Mononuclear cell (primary cell): ENCODE results near the gene IL1F10. TPM values are rescaled to one million over a fixed set of nuclear protein-coding genes. Genes with fewer than 3 reads are reported as not detected.
"Not testable (repeated sequence)": the region's sequence is repeated elsewhere in the genome, so short reads cannot be mapped to it uniquely, and the experiment has no call there.

Source experiments
- H3K27me3 ChIP-seq: 2 replicates; pipeline ENCODE4 v1.6.0; 2011; ENCODE audit warnings: low read length, control low read depth; ENCODE audit not compliant: insufficient read depth
- H3K4me1 ChIP-seq: 2 replicates; pipeline ENCODE4 v1.5.1; 2011; ENCODE audit warnings: mild to moderate bottlenecking, low read length, control low read depth; ENCODE audit not compliant: insufficient read depth
- H3K4me3 ChIP-seq: 2 replicates; pipeline ENCODE4 v1.5.1; 2011; ENCODE audit warnings: mild to moderate bottlenecking, low read length, moderate library complexity
- H3K9me3 ChIP-seq: 2 replicates; pipeline ENCODE4 v1.5.1; 2011; ENCODE audit warnings: low read depth, mild to moderate bottlenecking, control low read depth, low read length
- total RNA-seq: library from RNA; depleted of rRNA; stranded (reverse); fragments of >200 nt; gene quantifications from one replicate; pipeline ENCODE4 v1.2.3, GENCODE V29; 2012

Gene IL1F10
- total RNA-seq, 1 donor = not detected

GRCh38 chr2:113084249-113085000 is 16.7 kb downstream of the IL1F10 start:
- Histone ChIP-seq H3K9me3 (no peaks in the 10 kb centered on the region), H3K4me3 (no peak overlapping the region), H3K27me3 (no peaks in the 10 kb centered on the region), H3K4me1 (peaks cover under 1% of the 10 kb centered on the region)

DNA sequence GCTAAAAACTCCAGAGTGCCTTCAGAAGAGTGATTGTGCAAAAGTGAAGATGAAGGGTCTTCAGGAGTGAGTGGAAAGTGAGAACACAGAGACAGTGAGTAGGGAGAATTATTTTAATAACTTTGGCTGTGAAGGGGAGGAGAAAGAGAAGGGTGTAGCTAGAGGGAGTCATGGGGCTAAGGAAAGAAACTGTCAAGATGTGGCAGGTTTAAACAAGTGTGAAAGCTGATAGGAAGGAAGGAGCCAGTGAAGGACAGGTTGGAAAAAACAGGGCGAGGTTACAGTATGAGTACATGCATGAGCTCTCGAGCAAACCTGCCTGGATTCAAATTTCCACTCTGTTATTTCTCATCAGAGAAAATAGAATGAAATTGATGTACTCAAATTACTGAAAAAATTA is 17.8 kb downstream of the IL1F10 start:
- Histone ChIP-seq H3K27me3 (no peaks in the 10 kb centered on the region), H3K9me3 (no peaks in the 10 kb centered on the region)

GRCh38 chr2:113088213-113088992 is 20.6 kb downstream of the IL1F10 start:
- H3K27me3 ChIP-seq = no peaks in the 10 kb centered on the region
- no peak overlapping the region for H3K4me3 ChIP-seq
- no peaks in the 10 kb centered on the region for H3K9me3 ChIP-seq
- peaks cover 11% of the 10 kb centered on the region for H3K4me1 ChIP-seq

More for the DNA sequence above, 17.8 kb downstream of the IL1F10 start:
- Histone ChIP-seq H3K4me3 (no peak overlapping the region), H3K4me1 (peaks cover 11% of the 10 kb centered on the region)

DNA sequence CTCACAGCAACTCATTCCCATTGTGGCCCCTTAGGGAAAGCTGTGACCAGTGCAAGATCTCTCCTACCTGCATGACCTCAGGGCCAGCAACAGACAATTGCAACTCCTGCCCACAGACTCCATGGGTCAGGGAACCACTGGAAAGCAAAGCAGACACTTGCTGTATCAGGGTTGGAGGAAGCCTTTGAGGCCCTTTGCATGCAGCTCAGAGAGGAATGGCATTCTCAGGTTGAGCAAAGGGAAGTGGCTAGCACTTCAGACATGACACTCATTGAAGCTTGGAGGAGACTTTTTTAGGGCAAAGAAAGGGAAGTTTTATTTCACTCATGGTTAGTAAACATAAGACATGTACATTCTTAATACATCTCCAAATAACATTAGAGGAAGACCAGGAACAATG is 22.1 kb downstream of the IL1F10 start:
- Histone ChIP-seq H3K4me1 (peaks cover 11% of the 10 kb centered on the region), H3K4me3 (no peak overlapping the region), H3K27me3 (no peaks in the 10 kb centered on the region), H3K9me3 (peaks cover 4% of the 10 kb centered on the region)

GRCh38 chr2:113091231-113091896 is 23.6 kb downstream of the IL1F10 start:
- Histone ChIP-seq H3K4me1 (peaks cover 11% of the 10 kb centered on the region), H3K9me3 (peaks cover 9% of the 10 kb centered on the region), H3K4me3 (no peak overlapping the region), H3K27me3 (no peaks in the 10 kb centered on the region)

- Histone ChIP-seq H3K4me1 (peaks cover 12% of the 10 kb centered on the region), H3K27me3 (no peaks in the 10 kb centered on the region), H3K4me3 (no peak overlapping the region), H3K9me3 (peaks cover 9% of the 10 kb centered on the region)
These were observed 25.3 kb downstream of the IL1F10 start for GRCh38 chr2:113092864-113093612.

DNA sequence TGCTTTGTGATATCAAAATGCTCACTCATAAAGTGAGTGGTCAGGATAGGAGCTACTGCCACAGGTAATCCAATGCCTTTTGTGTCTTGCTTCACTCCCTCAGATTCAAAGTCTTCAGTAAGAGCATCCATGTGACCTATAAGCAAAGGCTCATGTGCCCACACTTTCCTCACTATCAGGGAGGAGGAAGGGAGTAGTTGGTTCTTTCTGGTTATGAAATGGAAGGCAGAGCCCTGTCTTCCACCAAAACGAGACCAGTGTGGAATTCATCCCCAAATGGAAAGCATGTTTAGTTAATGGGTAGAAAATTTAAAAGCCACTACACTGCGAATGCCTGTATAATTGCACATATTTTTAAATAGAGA is 25.8 kb downstream of the IL1F10 start:
- peaks cover 17% of the 10 kb centered on the region for H3K4me1 ChIP-seq
- no peak overlapping the region for H3K4me3 ChIP-seq
- no peaks in the 10 kb centered on the region for H3K27me3 ChIP-seq
- peaks cover 9% of the 10 kb centered on the region for H3K9me3 ChIP-seq

DNA sequence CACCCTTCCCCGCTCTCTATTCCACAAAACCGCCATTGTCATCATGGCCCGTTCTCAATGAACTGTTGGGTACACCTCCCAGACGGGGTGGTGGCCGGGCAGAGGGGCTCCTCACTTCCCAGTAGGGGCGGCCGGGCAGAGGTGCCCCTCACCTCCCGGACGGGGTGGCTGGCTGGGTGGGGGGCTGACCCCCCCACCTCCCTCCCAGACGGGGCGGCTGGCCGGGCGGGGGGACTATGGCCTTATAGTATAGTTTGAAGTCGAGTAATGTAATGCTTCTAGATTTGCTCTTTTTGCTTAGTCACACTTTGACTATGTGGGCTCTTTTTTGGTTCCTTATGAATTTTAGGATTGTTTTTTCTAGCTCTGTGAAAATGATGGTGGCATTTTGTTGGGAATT is 28.5 kb downstream of the IL1F10 start:
- H3K27me3 ChIP-seq, H3K4me1 ChIP-seq, H3K4me3 ChIP-seq, H3K9me3 ChIP-seq: not testable (repeated sequence)

GRCh38 chr2:113096842-113097618 is 29.3 kb downstream of the IL1F10 start:
- H3K4me1 ChIP-seq, H3K4me3 ChIP-seq, H3K9me3 ChIP-seq, H3K27me3 ChIP-seq: not testable (repeated sequence)

DNA sequence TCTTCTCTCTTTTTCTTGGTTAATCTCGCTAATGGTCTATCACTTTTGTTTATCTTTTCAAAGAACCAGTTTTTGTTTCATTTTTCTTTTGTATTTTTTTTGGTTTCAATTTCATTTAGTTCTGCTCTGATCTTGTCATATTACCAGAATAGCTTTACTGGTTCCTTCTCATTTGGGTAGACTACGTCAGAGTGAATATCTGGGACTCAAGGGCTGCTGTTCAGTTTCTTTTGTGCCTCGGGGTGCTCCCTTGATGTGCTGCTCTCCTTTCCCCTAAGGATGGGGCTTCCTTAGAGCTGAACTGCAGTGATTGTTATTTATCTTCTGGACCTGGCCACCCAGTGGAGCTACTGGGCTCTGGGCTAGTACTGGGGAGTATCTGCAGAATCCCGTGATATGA is 30.3 kb downstream of the IL1F10 start:
- Histone ChIP-seq H3K9me3 (peaks cover 9% of the 10 kb centered on the region), H3K4me1 (peaks cover 7% of the 10 kb centered on the region), H3K4me3 (no peak overlapping the region), H3K27me3 (no peaks in the 10 kb centered on the region)

- Histone ChIP-seq H3K9me3 (peaks cover 9% of the 10 kb centered on the region), H3K27me3 (no peaks in the 10 kb centered on the region), H3K4me1 (peaks cover 7% of the 10 kb centered on the region), H3K4me3 (no peak overlapping the region)
These were observed 30.8 kb downstream of the IL1F10 start for GRCh38 chr2:113098532-113098931.

DNA sequence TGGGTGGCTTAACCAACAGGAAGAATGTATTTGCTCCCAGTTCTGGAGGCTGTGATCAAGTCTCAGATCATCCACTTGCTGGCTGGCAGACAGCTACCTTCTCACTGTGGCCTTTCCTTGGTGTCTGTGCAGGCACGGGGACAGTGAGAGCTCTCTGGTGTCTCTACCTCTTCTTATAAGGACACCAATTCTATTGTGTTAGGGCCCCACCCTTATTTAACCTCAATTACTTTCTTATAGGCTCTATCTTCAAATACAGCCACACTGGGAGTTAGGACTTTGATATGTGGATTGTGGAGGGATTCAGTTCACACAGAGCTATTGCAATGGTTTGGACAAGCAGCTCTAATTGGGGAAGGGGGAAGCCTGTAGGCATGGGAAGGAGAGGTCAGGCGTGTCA is 34.4 kb downstream of the IL1F10 start:
- H3K27me3 ChIP-seq = no peaks in the 10 kb centered on the region
- peaks cover 7% of the 10 kb centered on the region for H3K4me1 ChIP-seq
- H3K4me3 ChIP-seq = no peak overlapping the region
- H3K9me3 ChIP-seq = no peaks in the 10 kb centered on the region

- Histone ChIP-seq H3K4me3 (no peak overlapping the region), H3K4me1 (peaks cover 4% of the 10 kb centered on the region), H3K27me3 (no peaks in the 10 kb centered on the region), H3K9me3 (no peaks in the 10 kb centered on the region)
These were observed 35.5 kb downstream of the IL1F10 start for GRCh38 chr2:113103277-113103676.

GRCh38 chr2:113104054-113104611 is 36.4 kb downstream of the IL1F10 start:
- no peaks in the 10 kb centered on the region for H3K27me3 ChIP-seq
- no peaks in the 10 kb centered on the region for H3K9me3 ChIP-seq
- H3K4me3 ChIP-seq = no peak overlapping the region
- no peaks in the 10 kb centered on the region for H3K4me1 ChIP-seq
